Stimulated activated CD8-positive, alpha-beta memory T cell treated with anti-CD3 and anti-CD28 coated beads, Interleukin-7, amount 100 ng/mL, for 48 hours (primary cell): ENCODE data around the gene IL26.
"Not testable (repeated sequence)": the region's sequence is repeated elsewhere in the genome, so short reads cannot be mapped to it uniquely, and the experiment has no call there.

Source experiments
- DNase-seq, 2 donors: peaks; one replicate each; pipeline ENCODE4 v3.0.0-alpha.2; 2020; ENCODE audit warnings: low read depth in 1 of 2; ENCODE audit errors: extremely low read depth in 1 of 2

IL26 gene

GRCh38 chr12:68240975-68241374, 15.4 kb upstream of the IL26 start:
- DNase-seq = peak; percentile 23 to 42

- no peak for DNase-seq
Measured at GRCh38 chr12:68240079-68240478, 14.5 kb upstream of the IL26 start.

- DNase-seq = no peak
Measured at GRCh38 chr12:68239309-68239982, 13.8 kb upstream of the IL26 start.

- DNase-seq = no peak
Measured at GRCh38 chr12:68237619-68238018, 12.0 kb upstream of the IL26 start.

- no peak for DNase-seq
Measured at GRCh38 chr12:68237078-68237477, 11.5 kb upstream of the IL26 start.

- DNase-seq = no peak
Measured at GRCh38 chr12:68236421-68237059, 10.9 kb upstream of the IL26 start.

GRCh38 chr12:68235576-68235975, 10.0 kb upstream of the IL26 start:
- no peak for DNase-seq

GRCh38 chr12:68234140-68234539, 8.5 kb upstream of the IL26 start:
- DNase-seq = no peak

GRCh38 chr12:68233498-68233897, 7.9 kb upstream of the IL26 start:
- DNase-seq = no peak

GRCh38 chr12:68231691-68232090, 6.1 kb upstream of the IL26 start:
- DNase-seq = no peak

- no peak for DNase-seq
Measured at GRCh38 chr12:68231229-68231628, 5.6 kb upstream of the IL26 start.

GRCh38 chr12:68229956-68230355, 4.3 kb upstream of the IL26 start:
- DNase-seq = no peak

GRCh38 chr12:68227356-68227755, 1.7 kb upstream of the IL26 start:
- DNase-seq = no peak

- no peak for DNase-seq
Measured at GRCh38 chr12:68224613-68225285, 861 bp downstream of the IL26 start.

GRCh38 chr12:68223067-68223747, 2.4 kb downstream of the IL26 start:
- DNase-seq = peak; percentile 16 to 40

GRCh38 chr12:68222326-68222725, 3.3 kb downstream of the IL26 start:
- DNase-seq = no peak

GRCh38 chr12:68221497-68221896, 4.1 kb downstream of the IL26 start:
- DNase-seq = no peak

- no peak for DNase-seq
Measured at GRCh38 chr12:68210875-68211274, 14.7 kb downstream of the IL26 start.

GRCh38 chr12:68209048-68209728, 16.4 kb downstream of the IL26 start:
- DNase-seq = not testable (repeated sequence)

GRCh38 chr12:68207276-68207675, 18.3 kb downstream of the IL26 start:
- no peak for DNase-seq

- DNase-seq = no peak
Measured at GRCh38 chr12:68206446-68206845, 19.2 kb downstream of the IL26 start.
